Suprapubic skin (tissue), 4 donors: ENCODE results near the gene MTF2. TPM values are rescaled to one million over a fixed set of nuclear protein-coding genes. Genes with fewer than 3 reads are reported as not detected.

Experiments used
- DNase-seq, 2 donors: peaks; one replicate each; pipeline ENCODE4 v3.0.0-alpha.2; 2019; ENCODE audit warnings: low spot score in 2 of 2
- H3K27ac ChIP-seq: fragments of 200-600 bp; sonication (generic); one replicate; pipeline ENCODE4 v1.5.1; 2019
- H3K27me3 ChIP-seq: fragments of 200-600 bp; sonication (generic); one replicate; pipeline ENCODE4 v1.5.1; 2019
- H3K36me3 ChIP-seq: fragments of 200-600 bp; sonication (generic); one replicate; pipeline ENCODE4 v1.5.1; 2019
- H3K4me1 ChIP-seq: fragments of 200-600 bp; sonication (generic); one replicate; pipeline ENCODE4 v1.5.1; 2019
- H3K4me3 ChIP-seq: fragments of 200-600 bp; sonication (generic); one replicate; pipeline ENCODE4 v1.5.1; 2019; ENCODE audit warnings: mild to moderate bottlenecking
- H3K9me3 ChIP-seq: fragments of 200-600 bp; sonication (generic); one replicate; pipeline ENCODE4 v1.5.1; 2019
- CTCF ChIP-seq, 2 donors: fragments of 200-600 bp in 1 of 2; fragments of 450-650 bp in 1 of 2; sonication (generic) in 1 of 2; IDR thresholded peaks; one replicate each; pipeline ENCODE4 v1.5.1; 2016 to 2019; ENCODE audit warnings: antibody characterized with exemption in 2 of 2, mild to moderate bottlenecking in 1 of 2, moderate library complexity in 1 of 2
- EP300 ChIP-seq: sonication (generic); formaldehyde crosslinking; IDR thresholded peaks from one replicate; pipeline ENCODE4 v1.6.1; 2017; ENCODE audit warnings: antibody characterized with exemption
- POLR2A ChIP-seq, 2 donors: fragments of 450-650 bp; IDR thresholded peaks; one replicate each; pipeline ENCODE4 v1.6.1; 2017; ENCODE audit warnings: antibody characterized with exemption in 2 of 2, mild to moderate bottlenecking in 2 of 2, moderate library complexity in 2 of 2
- POLR2AphosphoS5 ChIP-seq, 3 donors: sonication (generic); formaldehyde crosslinking; IDR thresholded peaks; one replicate each; pipeline ENCODE4 v1.6.1; 2017; ENCODE audit warnings: antibody characterized with exemption in 3 of 3
- WGBS: methylation state at CpG from one replicate; pipeline ENCODE4 v1.1.5; 2018; 5-methylcytosine and 5-hydroxymethylcytosine counted together
- total RNA-seq, 4 donors: library from RNA; depleted of rRNA; stranded (reverse); fragments of >200 nt; gene quantifications; one replicate each; pipeline ENCODE4 v1.1.0, GENCODE V29; 2016

MTF2 gene
- total RNA-seq, 4 donors from 2014 or later = 7.9 to 35.3 (median 16.0) TPM

- Histone ChIP-seq H3K4me1 (no peaks in the 10 kb centered on the region), H3K9me3 (no peaks in the 10 kb centered on the region), H3K27me3 (no peaks in the 10 kb centered on the region), H3K4me3 (no peak overlapping the region), H3K36me3 (no peaks in the 10 kb centered on the region), H3K27ac (no peak overlapping the region)
- WGBS = 64% methylated on average over 1 of the region's 1 CpG
- DNase-seq = no peak
- TF ChIP-seq POLR2AphosphoS5 (IDR thresholded peaks at IDR 0.05) (no peak), EP300 (no peak), CTCF (IDR thresholded peaks at IDR 0.05) (no peak), POLR2A (IDR thresholded peaks at IDR 0.05) (no peak)
Observed at GRCh38 chr1:93051961-93052360, 27.1 kb upstream of the MTF2 start.

GRCh38 chr1:93056214-93056613 lies 22.9 kb upstream of the MTF2 start:
- no peak overlapping the region for H3K27ac ChIP-seq
- no peak for TF ChIP-seq CTCF (IDR thresholded peaks at IDR 0.05)
- no peak for TF ChIP-seq EP300
- TF ChIP-seq POLR2A (IDR thresholded peaks at IDR 0.05) = no peak
- no peak for TF ChIP-seq POLR2AphosphoS5 (IDR thresholded peaks at IDR 0.05)
- H3K36me3 ChIP-seq = no peaks in the 10 kb centered on the region
- H3K27me3 ChIP-seq = peaks cover 5% of the 10 kb centered on the region
- H3K9me3 ChIP-seq = no peaks in the 10 kb centered on the region
- 28% methylated on average over 4 of the region's 4 CpGs for WGBS
- no peaks in the 10 kb centered on the region for H3K4me1 ChIP-seq
- H3K4me3 ChIP-seq = no peak overlapping the region
- DNase-seq = no peak

- Histone ChIP-seq H3K4me1 (no peaks in the 10 kb centered on the region), H3K27ac (no peak overlapping the region), H3K27me3 (peaks cover 5% of the 10 kb centered on the region), H3K4me3 (no peak overlapping the region), H3K36me3 (no peaks in the 10 kb centered on the region), H3K9me3 (no peaks in the 10 kb centered on the region)
- no peak for DNase-seq
- TF ChIP-seq EP300 = no peak
- TF ChIP-seq POLR2A (IDR thresholded peaks at IDR 0.05) = no peak
- 72% methylated on average over 2 of the region's 2 CpGs for WGBS
Observed at GRCh38 chr1:93056649-93057048, 22.4 kb upstream of the MTF2 start.

- H3K4me3 ChIP-seq = no peak overlapping the region
- 64% methylated on average over 3 of the region's 3 CpGs for WGBS
- no peaks in the 10 kb centered on the region for H3K4me1 ChIP-seq
- no peak overlapping the region for H3K27ac ChIP-seq
- TF ChIP-seq CTCF (IDR thresholded peaks at IDR 0.05) = no peak
- no peak for TF ChIP-seq POLR2A (IDR thresholded peaks at IDR 0.05)
- TF ChIP-seq EP300 = no peak
- no peak for TF ChIP-seq POLR2AphosphoS5 (IDR thresholded peaks at IDR 0.05)
- H3K27me3 ChIP-seq = peaks cover 5% of the 10 kb centered on the region
- H3K36me3 ChIP-seq = no peaks in the 10 kb centered on the region
- no peak for DNase-seq
- no peaks in the 10 kb centered on the region for H3K9me3 ChIP-seq
Observed at GRCh38 chr1:93061895-93062792, 16.9 kb upstream of the MTF2 start.

GRCh38 chr1:93076268-93076667 lies 2.8 kb upstream of the MTF2 start:
- no peaks in the 10 kb centered on the region for H3K9me3 ChIP-seq
- peaks cover 22% of the 10 kb centered on the region for H3K4me1 ChIP-seq
- H3K4me3 ChIP-seq = no peak overlapping the region
- H3K27me3 ChIP-seq = no peaks in the 10 kb centered on the region
- DNase-seq = no peak
- H3K27ac ChIP-seq = no peak overlapping the region
- no peaks in the 10 kb centered on the region for H3K36me3 ChIP-seq
- no peak for TF ChIP-seq CTCF (IDR thresholded peaks at IDR 0.05)
- no peak for TF ChIP-seq POLR2A (IDR thresholded peaks at IDR 0.05)
- no peak for TF ChIP-seq EP300
- WGBS = 58% methylated on average over 4 of the region's 4 CpGs
